B cell (primary cell): ENCODE data around the gene PLEKHN1. TPM values are rescaled to one million over a fixed set of nuclear protein-coding genes. Genes with fewer than 3 reads are reported as not detected.

ENCODE experiments used
- ATAC-seq: fragments of 200-7000 bp; cut with Tn5 transposase; one replicate; pipeline ENCODE4 v1.10.0; 2021; ENCODE audit warnings: low read depth, mild to moderate bottlenecking, moderate number of reproducible peaks, moderate library complexity
- CTCF ChIA-PET: fragments of 350-600 bp; sonication (Branson Sonifier 250); formaldehyde crosslinking; loops from one replicate; lab custom pipeline; 2021; ENCODE audit warnings: antibody characterized with exemption, inconsistent platforms; lab: Charles Lee
- POLR2A ChIA-PET: fragments of 350-600 bp; sonication (Branson Sonifier 250); formaldehyde crosslinking; loops from one replicate; lab custom pipeline; 2021; ENCODE audit warnings: antibody characterized with exemption; lab: Charles Lee
- DNase-seq: peaks from one replicate; pipeline ENCODE4 v3.0.0; 2013
- H2AFZ ChIP-seq: 2 replicates; pipeline ENCODE4 v1.6.1; 2012; ENCODE audit warnings: mild to moderate bottlenecking, low read depth, low read length; ENCODE audit not compliant: insufficient read depth, poor library complexity, severe bottlenecking
- H3K27ac ChIP-seq, 2 donors: 1 replicate in 1 of 2; 2 replicates in 1 of 2; pipeline ENCODE4 v1.5.1; 2012 to 2013; ENCODE audit warnings: low read length in 2 of 2, mild to moderate bottlenecking in 2 of 2, moderate library complexity in 1 of 2
- H3K27me3 ChIP-seq, 4 experiments: fragments of 200-600 bp in 1 of 4; sonication (generic) in 1 of 4; replicated peaks in 1 of 4; 1 replicate in 2 of 4; 2 replicates in 2 of 4; pipeline versions ENCODE4 v1.6.1 to v1.7.0; 2013 to 2016; ENCODE audit warnings: low read length in 3 of 4, mild to moderate bottlenecking in 2 of 4, mixed read lengths in 1 of 4, moderate library complexity in 1 of 4; ENCODE audit not compliant: insufficient read depth in 4 of 4, control insufficient read depth in 3 of 4; ENCODE audit errors: control extremely low read depth in 1 of 4
- H3K36me3 ChIP-seq, 2 experiments: replicated peaks in 1 of 2; 1 replicate in 1 of 2; 2 replicates in 1 of 2; pipeline versions ENCODE4 v1.6.1 to v1.7.1; 2013; ENCODE audit warnings: low read length in 1 of 2; ENCODE audit not compliant: insufficient read depth in 2 of 2, control insufficient read depth in 1 of 2; ENCODE audit errors: control extremely low read depth in 1 of 2, extremely low read depth in 1 of 2
- H3K4me1 ChIP-seq, 2 donors: fragments of 200-600 bp in 1 of 2; sonication (generic) in 1 of 2; 1 replicate in 1 of 2; 2 replicates in 1 of 2; pipeline versions ENCODE4 v1.5.1 to v1.6.1; 2013 to 2017; ENCODE audit warnings: low read length in 2 of 2; ENCODE audit not compliant: control insufficient read depth in 2 of 2, insufficient read depth in 2 of 2
- H3K4me2 ChIP-seq: replicated peaks from 2 replicates; pipeline ENCODE3; 2012; ENCODE audit warnings: mild to moderate bottlenecking, low read depth, low read length; ENCODE audit not compliant: poor library complexity, severe bottlenecking
- H3K4me3 ChIP-seq, 5 experiments: fragments of 200-600 bp in 1 of 5; sonication (generic) in 1 of 5; 1 replicate in 3 of 5; 2 replicates in 2 of 5; pipeline versions ENCODE4 v1.5.1 to v1.7.0; 2011 to 2016; ENCODE audit warnings: low read length in 4 of 5, mild to moderate bottlenecking in 4 of 5, low read depth in 2 of 5, control low read depth in 1 of 5, moderate library complexity in 1 of 5; ENCODE audit not compliant: insufficient read depth in 1 of 5; ENCODE audit errors: control extremely low read depth in 1 of 5, extremely low read depth in 1 of 5
- H3K79me2 ChIP-seq: fragments of 200-600 bp; sonication (generic); one replicate; pipeline ENCODE4 v1.6.0; 2016; ENCODE audit warnings: low read length; ENCODE audit not compliant: control insufficient read depth, insufficient read depth
- H3K9ac ChIP-seq: fragments of 200-600 bp; sonication (generic); 2 replicates; pipeline ENCODE4 v1.6.1; 2017; ENCODE audit warnings: mild to moderate bottlenecking, low read length, moderate library complexity
- H3K9me3 ChIP-seq, 3 donors: one replicate each; pipeline versions ENCODE4 v1.6.1 to v1.7.1; 2013; ENCODE audit warnings: low read length in 2 of 3; ENCODE audit not compliant: control insufficient read depth in 2 of 3, insufficient read depth in 1 of 3; ENCODE audit errors: control extremely low read depth in 1 of 3
- H4K20me1 ChIP-seq: 2 replicates; pipeline ENCODE4 v1.6.0; 2012; ENCODE audit warnings: mild to moderate bottlenecking, low read length; ENCODE audit not compliant: insufficient read depth, control insufficient read depth, poor library complexity, severe bottlenecking
- H3K27ac Mint-ChIP-seq: one replicate; pipeline ENCODE4 v1.8.0; 2021; ENCODE audit warnings: mixed read lengths
- H3K27me3 Mint-ChIP-seq: one replicate; pipeline ENCODE4 v1.8.0; 2021; ENCODE audit warnings: mixed read lengths
- H3K4me1 Mint-ChIP-seq: one replicate; pipeline ENCODE4 v1.8.0; 2021; ENCODE audit warnings: mixed read lengths
- H3K4me3 Mint-ChIP-seq: one replicate; pipeline ENCODE4 v1.8.0; 2021; ENCODE audit warnings: mixed read lengths
- H3K9me3 Mint-ChIP-seq: one replicate; pipeline ENCODE4 v1.8.0; 2022; ENCODE audit warnings: mixed read lengths; ENCODE audit not compliant: insufficient read depth
- CTCF ChIP-seq: fragments of 200-600 bp; IDR thresholded peaks from one replicate; pipeline ENCODE4 v1.8.0; 2022; ENCODE audit warnings: antibody characterized with exemption, mild to moderate bottlenecking
- EZH2 ChIP-seq: IDR thresholded peaks from 2 replicates; pipeline ENCODE4 v1.6.1; 2012; ENCODE audit warnings: borderline replicate concordance, low read depth, mild to moderate bottlenecking, moderate library complexity, low read length; ENCODE audit not compliant: insufficient read depth, poor library complexity, severe bottlenecking
- WGBS: methylation state at CpG from one replicate; pipeline ENCODE4 v1.1.5; 2013; ENCODE audit warnings: missing lambda C conversion rate; ENCODE audit not compliant: insufficient coverage; 5-methylcytosine and 5-hydroxymethylcytosine counted together
- intact Hi-C: fragments of 100-400 bp; cut with micrococcal nuclease; formaldehyde crosslinking; loops from one replicate; pipeline ENCODE4 v1.10.0; 2022
- polyA plus RNA-seq: library from polyadenylated mRNA; depleted of rRNA; stranded (reverse); fragments of >200 nt; gene quantifications from 2 replicates; pipeline ENCODE4 v1.2.3, GENCODE V29; 2012
- total RNA-seq, 2 donors: library from RNA; stranded (reverse); fragments of 120-200 nt in 1 of 2; gene quantifications; 1 replicate in 1 of 2; 2 replicates in 1 of 2; pipeline versions ENCODE4 v1.2.3 to v1.2.4, GENCODE V29; 2013 to 2022

The PLEKHN1 gene
- total and polyA plus RNA-seq, 2 donors (not counting 1 experiment from before 2014, with no cell fraction given), result 0.36 to 1.1 TPM

GRCh38 chr1:953524-954320 lies 12.6 kb upstream of the PLEKHN1 start:
- no peak overlapping the region for H3K27ac Mint-ChIP-seq
- no peaks in the 10 kb centered on the region for H3K9me3 Mint-ChIP-seq
- CTCF ChIA-PET, result no interaction called here
- ATAC-seq, result no peak
- POLR2A ChIA-PET, result no interaction called here
- peaks cover 14% of the 10 kb centered on the region for H3K4me1 Mint-ChIP-seq
- peaks cover 0 to 84% of the 10 kb centered on the region in 2 experiments for H3K36me3 ChIP-seq
- H3K4me3 ChIP-seq, result no peak overlapping the region
- no peak for TF ChIP-seq EZH2
- TF ChIP-seq CTCF, result no peak
- H3K27me3 ChIP-seq, result no peaks in the 10 kb centered on the region
- no peak overlapping the region for H2AFZ ChIP-seq
- H4K20me1 ChIP-seq, result peaks cover 90% of the 10 kb centered on the region
- 93% methylated on average over 32 of the region's 32 CpGs for WGBS
- no peaks in the 10 kb centered on the region for H3K27me3 Mint-ChIP-seq
- H3K9ac ChIP-seq, result no peak overlapping the region
- peaks cover 20% of the 10 kb centered on the region for H3K79me2 ChIP-seq
- intact Hi-C loops, result no loop called here
- H3K4me1 ChIP-seq, result peaks cover 14 to 27% of the 10 kb centered on the region in 2 donors
- H3K4me2 ChIP-seq, result no peak overlapping the region
- DNase-seq, result no peak
- no peak overlapping the region for H3K27ac ChIP-seq
- H3K9me3 ChIP-seq, result no peaks in the 10 kb centered on the region
- H3K4me3 Mint-ChIP-seq, result no peak overlapping the region

GRCh38 chr1:954927-955326 lies 11.4 kb upstream of the PLEKHN1 start:
- no peaks in the 10 kb centered on the region for H3K9me3 ChIP-seq
- Mint-ChIP-seq H3K27me3 (no peaks in the 10 kb centered on the region), H3K9me3 (no peaks in the 10 kb centered on the region), H3K4me3 (no peak overlapping the region), H3K4me1 (peaks cover 14% of the 10 kb centered on the region), H3K27ac (no peak overlapping the region)
- no peaks in the 10 kb centered on the region for H3K27me3 ChIP-seq
- intact Hi-C loops, result no loop called here
- no peak overlapping the region for H3K9ac ChIP-seq
- H3K4me2 ChIP-seq, result no peak overlapping the region
- no peak overlapping the region for H3K4me3 ChIP-seq
- peaks cover 23% of the 10 kb centered on the region for H3K79me2 ChIP-seq
- DNase-seq (no peak), ATAC-seq (no peak)
- H3K4me1 ChIP-seq, result peaks cover 20 to 34% of the 10 kb centered on the region in 2 donors
- H3K36me3 ChIP-seq, result peaks cover 0 to 72% of the 10 kb centered on the region in 2 experiments
- H4K20me1 ChIP-seq, result peaks cover 82% of the 10 kb centered on the region
- 95% methylated on average over 13 of the region's 13 CpGs for WGBS
- TF ChIP-seq EZH2 (no peak), CTCF (no peak)
- no peak overlapping the region for H3K27ac ChIP-seq
- H2AFZ ChIP-seq, result no peak overlapping the region
- POLR2A ChIA-PET, result interaction anchor here (0.6 kb wide), 1 partner anchor 11 kb away, joined by 4 read pairs; no protein-coding TSS in a partner anchor
- CTCF ChIA-PET, result interaction anchor here (0.7 kb wide), 1 partner anchor 90 kb away, joined by 3 read pairs; no protein-coding TSS in a partner anchor
